Testis (tissue), 3 donors: ENCODE measurements around the gene STUM. TPM values are rescaled to one million over a fixed set of nuclear protein-coding genes. Genes with fewer than 3 reads are reported as not detected.
"Not testable (repeated sequence)": the region's sequence is repeated elsewhere in the genome, so short reads cannot be mapped to it uniquely, and the experiment has no call there.

Experiments used
- DNase-seq: peaks from one replicate; pipeline ENCODE4 v3.0.0-alpha.2; 2019
- H3K27ac ChIP-seq, 2 donors: fragments of 200-600 bp; sonication (generic); one replicate each; pipeline ENCODE4 v1.5.1; 2019
- H3K27me3 ChIP-seq: fragments of 200-600 bp; sonication (generic); one replicate; pipeline ENCODE4 v1.5.1; 2019
- H3K36me3 ChIP-seq: fragments of 200-600 bp; sonication (generic); one replicate; pipeline ENCODE4 v1.5.1; 2017; ENCODE audit warnings: low read depth; ENCODE audit errors: missing control alignments
- H3K4me1 ChIP-seq: fragments of 200-600 bp; sonication (generic); one replicate; pipeline ENCODE4 v1.5.1; 2019
- H3K4me3 ChIP-seq, 2 donors: fragments of 200-600 bp; sonication (generic); one replicate each; pipeline ENCODE4 v1.5.1; 2017 to 2019
- H3K9me3 ChIP-seq: fragments of 200-600 bp; sonication (generic); one replicate; pipeline ENCODE4 v1.5.1; 2017
- CTCF ChIP-seq, 3 experiments: fragments of 450-650 bp in 2 of 3; fragments of 200-600 bp in 1 of 3; sonication (generic) in 1 of 3; IDR thresholded peaks; one replicate each; pipeline ENCODE4 v1.5.1; 2016 to 2019; ENCODE audit warnings: antibody characterized with exemption in 3 of 3, mild to moderate bottlenecking in 2 of 3, moderate library complexity in 1 of 3
- POLR2A ChIP-seq: fragments of 450-650 bp; IDR thresholded peaks from one replicate; pipeline ENCODE4 v1.6.1; 2017; ENCODE audit warnings: antibody characterized with exemption, mild to moderate bottlenecking, moderate library complexity
- WGBS, 2 donors: methylation state at CpG; one replicate each; pipeline ENCODE4 v1.1.5; 2018; 5-methylcytosine and 5-hydroxymethylcytosine counted together
- intact Hi-C: fragments of 100-400 bp; cut with DNase I; formaldehyde crosslinking; loops from one replicate; pipeline ENCODE4 v1.15.1; 2023; ENCODE audit warnings: low total_unique reads
- polyA plus RNA-seq: library from polyadenylated mRNA; stranded (reverse); fragments of 350-450 nt; fragmentation: Illumina TruSeq; extraction: RNeasy Lipid Tissue Mini Kit (QIAGEN cat#74804); gene quantifications from one replicate; pipeline ENCODE4 v1.2.3, GENCODE V29; 2014; ENCODE audit warnings: low read depth, low replicate concordance; ENCODE audit not compliant: insufficient read depth
- total RNA-seq, 2 donors: library from RNA; depleted of rRNA; stranded (reverse); fragments of >200 nt; gene quantifications; one replicate each; pipeline ENCODE4 v1.2.3, GENCODE V29; 2016

Gene STUM
- total and polyA plus RNA-seq, 3 donors from 2014 or later: 2.5 to 4.5 (median 3.7) TPM

DNA sequence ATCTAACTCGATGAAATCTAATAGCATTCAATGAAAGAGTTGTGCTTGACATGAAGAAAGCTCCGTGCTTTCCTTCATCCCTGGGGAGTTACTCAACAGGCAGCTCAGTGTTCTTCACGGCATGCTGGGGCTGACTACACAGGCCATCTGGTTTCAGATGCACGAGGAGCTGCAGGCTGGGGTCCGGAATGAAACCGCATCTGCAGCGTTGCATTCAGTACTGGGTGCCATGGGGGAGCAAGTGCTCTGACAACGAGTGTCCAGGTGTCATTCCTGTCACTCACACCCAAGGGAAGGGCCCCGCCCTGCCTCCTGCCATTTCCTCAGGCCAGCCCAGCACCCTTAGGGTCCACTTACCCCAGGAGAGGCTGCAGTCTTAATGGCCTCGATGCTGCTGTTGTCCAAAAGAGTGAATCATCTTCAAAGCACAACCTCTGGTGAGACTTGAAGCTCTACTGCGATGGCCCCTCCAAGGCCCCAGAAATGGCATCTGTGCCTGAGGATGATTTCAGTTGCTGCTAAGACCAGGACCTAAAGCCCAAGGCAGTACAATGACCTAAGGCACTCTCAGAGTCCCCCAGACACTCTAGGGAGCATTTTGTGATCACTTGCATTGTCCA, 61.4 kb downstream of the STUM start:
- no peak overlapping the region for H3K4me3 ChIP-seq
- H3K36me3 ChIP-seq: no peaks in the 10 kb centered on the region
- intact Hi-C loops: no loop called here
- H3K27me3 ChIP-seq: no peaks in the 10 kb centered on the region
- WGBS, 2 donors: 68 to 70% methylated on average over 10 to 11 of the region's 11 CpGs
- H3K4me1 ChIP-seq: peaks cover 16% of the 10 kb centered on the region
- H3K27ac ChIP-seq: no peak overlapping the region
- peak; percentile 54 for DNase-seq
- TF ChIP-seq POLR2A (no peak), CTCF (IDR thresholded peaks at IDR 0.05) (no peak)
- no peaks in the 10 kb centered on the region for H3K9me3 ChIP-seq

- no peaks in the 10 kb centered on the region for H3K36me3 ChIP-seq
- peaks cover 14% of the 10 kb centered on the region for H3K4me1 ChIP-seq
- H3K27me3 ChIP-seq: no peaks in the 10 kb centered on the region
- TF ChIP-seq POLR2A (no peak), CTCF (IDR thresholded peaks at IDR 0.05) (no peak)
- intact Hi-C loops: no loop called here
- 84 to 90% methylated on average over 7 of the region's 7 CpGs for WGBS, 2 donors
- no peak overlapping the region for H3K4me3 ChIP-seq
- no peak for DNase-seq
- no peaks in the 10 kb centered on the region for H3K9me3 ChIP-seq
- no peak overlapping the region for H3K27ac ChIP-seq
Observed at GRCh38 chr1:226610671-226611070, 62.1 kb downstream of the STUM start.

DNA sequence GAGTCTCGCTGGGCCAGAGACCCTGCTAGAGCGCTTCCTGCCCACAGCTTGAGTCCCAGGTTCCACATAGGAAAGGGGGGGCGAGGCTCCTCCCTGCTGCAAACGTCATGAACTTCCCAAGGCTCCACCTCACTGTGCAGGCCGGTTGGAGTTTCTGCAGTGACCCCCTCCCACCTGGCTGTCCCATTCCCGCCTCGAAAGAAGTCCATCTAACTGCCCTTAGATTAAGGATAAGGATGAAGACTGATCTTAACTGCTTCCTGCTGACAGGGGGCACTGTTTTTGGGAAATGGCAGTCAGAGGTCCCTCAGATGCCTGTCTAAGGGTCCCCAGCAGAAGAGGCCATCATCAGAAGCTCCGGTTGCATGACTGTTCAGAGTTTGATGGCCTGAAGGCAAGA, 62.7 kb downstream of the STUM start:
- Histone ChIP-seq H3K9me3 (no peaks in the 10 kb centered on the region), H3K36me3 (no peaks in the 10 kb centered on the region), H3K4me1 (peaks cover 10% of the 10 kb centered on the region), H3K4me3 (no peak overlapping the region), H3K27me3 (no peaks in the 10 kb centered on the region), H3K27ac (no peak overlapping the region)
- DNase-seq: no peak
- intact Hi-C loops: no loop called here
- TF ChIP-seq POLR2A (no peak), CTCF (IDR thresholded peaks at IDR 0.05) (no peak)
- WGBS, 2 donors: 62% methylated on average over 6 to 8 of the region's 8 CpGs

GRCh38 chr1:226611980-226612379, 63.4 kb downstream of the STUM start:
- H3K36me3 ChIP-seq, H3K4me1 ChIP-seq, H3K27ac ChIP-seq, H3K4me3 ChIP-seq, intact Hi-C loops, H3K27me3 ChIP-seq, H3K9me3 ChIP-seq, DNase-seq: not testable (repeated sequence)
- WGBS, 2 donors: 82 to 84% methylated on average over 6 of the region's 6 CpGs

- TF ChIP-seq CTCF (IDR thresholded peaks at IDR 0.05) (no peak), POLR2A (no peak)
- H3K4me1 ChIP-seq: no peaks in the 10 kb centered on the region
- no peak for DNase-seq
- intact Hi-C loops: no loop called here
- H3K4me3 ChIP-seq: no peak overlapping the region
- H3K36me3 ChIP-seq: no peaks in the 10 kb centered on the region
- 46 to 87% methylated on average over 9 of the region's 9 CpGs for WGBS, 2 donors
- H3K27me3 ChIP-seq: no peaks in the 10 kb centered on the region
- no peak overlapping the region for H3K27ac ChIP-seq
- no peaks in the 10 kb centered on the region for H3K9me3 ChIP-seq
Observed at GRCh38 chr1:226615876-226616275, 67.3 kb downstream of the STUM start.
